GM12873 (cell line): ENCODE measurements around the gene RDH5.
A peak's percentile ranks its signal among the peaks of the same experiment; 100 is the strongest.

Experiments used
- CTCF ChIP-seq: IDR thresholded peaks from 2 replicates; pipeline ENCODE4 v1.5.1; 2012; ENCODE audit warnings: low read depth, mild to moderate bottlenecking, moderate library complexity, low read length, control low read depth; ENCODE audit not compliant: insufficient read depth; ENCODE audit errors: missing control alignments

RDH5 gene

GRCh38 chr12:55739025-55739378 lies 18.8 kb downstream of the RDH5 start:
- TF ChIP-seq CTCF: no peak

- no peak for TF ChIP-seq CTCF
Observed at GRCh38 chr12:55741931-55742680, 21.9 kb downstream of the RDH5 start.

- no peak for TF ChIP-seq CTCF
Observed at GRCh38 chr12:55742719-55743405, 22.7 kb downstream of the RDH5 start, which contains the start of gene GDF11. GDF11 (plus strand) TSS chr12:55743122; CDS start chr12:55743317, 195 bp downstream.

GRCh38 chr12:55743406-55744339 lies 23.5 kb downstream of the RDH5 start:
- peak; percentile 31 for TF ChIP-seq CTCF

- TF ChIP-seq CTCF: no peak
Observed at GRCh38 chr12:55744340-55745030, 24.3 kb downstream of the RDH5 start.

GRCh38 chr12:55745361-55746173 lies 25.4 kb downstream of the RDH5 start:
- no peak for TF ChIP-seq CTCF
